GM23338 (cell line): ENCODE measurements around the gene ABCC1.

Source experiments
- CREB1 ChIP-seq: fragments of 250-450 bp; sonication (Bioruptor Pico); IDR thresholded peaks from 2 replicates; pipeline ENCODE4 v1.5.0; 2020; ENCODE audit warnings: low read depth, mild to moderate bottlenecking, moderate library complexity
- ETS1 ChIP-seq: IDR thresholded peaks from 2 replicates; pipeline ENCODE4 v1.6.1; 2016; ENCODE audit warnings: antibody characterized with exemption
- EZH2 ChIP-seq: fragments of 200-600 bp; sonication (generic); IDR thresholded peaks from one replicate; pipeline ENCODE4 v1.8.0; 2017; ENCODE audit warnings: antibody characterized with exemption, mild to moderate bottlenecking, low read depth; ENCODE audit not compliant: unreplicated experiment
- EZH2phosphoT487 ChIP-seq: fragments of 200-600 bp; sonication (generic); IDR thresholded peaks from one replicate; pipeline ENCODE4 v1.8.1; 2018; ENCODE audit warnings: antibody characterized with exemption; ENCODE audit not compliant: unreplicated experiment
- JUNB ChIP-seq: IDR thresholded peaks from one replicate; pipeline ENCODE4 v1.6.1; 2016; ENCODE audit warnings: antibody characterized with exemption; ENCODE audit not compliant: unreplicated experiment
- POLR2AphosphoS5 ChIP-seq: IDR thresholded peaks from 2 replicates; pipeline ENCODE4 v1.6.1; 2016; ENCODE audit warnings: antibody characterized with exemption, low read depth
- REST ChIP-seq: IDR thresholded peaks from one replicate; pipeline ENCODE4 v1.6.1; 2018; ENCODE audit warnings: antibody characterized with exemption; ENCODE audit not compliant: unreplicated experiment
- STAT1 ChIP-seq: IDR thresholded peaks from one replicate; pipeline ENCODE4 v1.6.1; 2016; ENCODE audit warnings: antibody characterized with exemption; ENCODE audit not compliant: unreplicated experiment
- ZNF114 ChIP-seq: fragments of 250-450 bp; sonication (Bioruptor Pico); IDR thresholded peaks from 2 replicates; pipeline ENCODE4 v1.5.0; 2020; ENCODE audit warnings: mild to moderate bottlenecking, moderate library complexity
- ZNF331 ChIP-seq: fragments of 250-450 bp; sonication (Bioruptor Pico); IDR thresholded peaks from 2 replicates; pipeline ENCODE4 v1.5.0; 2020; ENCODE audit warnings: low read depth, mild to moderate bottlenecking, moderate library complexity
- TF ChIP-seq, protein P1 (sequence below), 2 experiments: fragments of 200-600 bp in 1 of 2; sonication (generic) in 1 of 2; conservative IDR thresholded peaks; 2 replicates each; pipeline versions ENCODE4 v1.5.1 to v1.6.1; 2016 to 2017; ENCODE audit warnings: antibody characterized with exemption in 2 of 2, low read depth in 2 of 2, mild to moderate bottlenecking in 2 of 2, moderate library complexity in 1 of 2
- TF ChIP-seq, protein P2 (sequence below): fragments of 250-450 bp; sonication (Bioruptor Pico); IDR thresholded peaks from 2 replicates; pipeline ENCODE4 v1.5.0; 2020; ENCODE audit warnings: mild to moderate bottlenecking, moderate library complexity

GRCh38 chr16:16131659-16132058, 182.2 kb downstream of the ABCC1 start:
- TF ChIP-seq, protein P1, sequence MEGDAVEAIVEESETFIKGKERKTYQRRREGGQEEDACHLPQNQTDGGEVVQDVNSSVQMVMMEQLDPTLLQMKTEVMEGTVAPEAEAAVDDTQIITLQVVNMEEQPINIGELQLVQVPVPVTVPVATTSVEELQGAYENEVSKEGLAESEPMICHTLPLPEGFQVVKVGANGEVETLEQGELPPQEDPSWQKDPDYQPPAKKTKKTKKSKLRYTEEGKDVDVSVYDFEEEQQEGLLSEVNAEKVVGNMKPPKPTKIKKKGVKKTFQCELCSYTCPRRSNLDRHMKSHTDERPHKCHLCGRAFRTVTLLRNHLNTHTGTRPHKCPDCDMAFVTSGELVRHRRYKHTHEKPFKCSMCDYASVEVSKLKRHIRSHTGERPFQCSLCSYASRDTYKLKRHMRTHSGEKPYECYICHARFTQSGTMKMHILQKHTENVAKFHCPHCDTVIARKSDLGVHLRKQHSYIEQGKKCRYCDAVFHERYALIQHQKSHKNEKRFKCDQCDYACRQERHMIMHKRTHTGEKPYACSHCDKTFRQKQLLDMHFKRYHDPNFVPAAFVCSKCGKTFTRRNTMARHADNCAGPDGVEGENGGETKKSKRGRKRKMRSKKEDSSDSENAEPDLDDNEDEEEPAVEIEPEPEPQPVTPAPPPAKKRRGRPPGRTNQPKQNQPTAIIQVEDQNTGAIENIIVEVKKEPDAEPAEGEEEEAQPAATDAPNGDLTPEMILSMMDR (conservative IDR thresholded peaks at IDR 0.05; ENCODE audit: low read depth in 2 of 2): no peak
- TF ChIP-seq JUNB (no peak), REST (no peak), EZH2phosphoT487 (no peak), ZNF114 (CRISPR knock-in tag) (no peak), STAT1 (no peak), ZNF331 (CRISPR knock-in tag) (no peak), POLR2AphosphoS5 (no peak), ETS1 (no peak), CREB1 (CRISPR knock-in tag) (no peak), EZH2 (no peak)
- TF ChIP-seq, protein P2, sequence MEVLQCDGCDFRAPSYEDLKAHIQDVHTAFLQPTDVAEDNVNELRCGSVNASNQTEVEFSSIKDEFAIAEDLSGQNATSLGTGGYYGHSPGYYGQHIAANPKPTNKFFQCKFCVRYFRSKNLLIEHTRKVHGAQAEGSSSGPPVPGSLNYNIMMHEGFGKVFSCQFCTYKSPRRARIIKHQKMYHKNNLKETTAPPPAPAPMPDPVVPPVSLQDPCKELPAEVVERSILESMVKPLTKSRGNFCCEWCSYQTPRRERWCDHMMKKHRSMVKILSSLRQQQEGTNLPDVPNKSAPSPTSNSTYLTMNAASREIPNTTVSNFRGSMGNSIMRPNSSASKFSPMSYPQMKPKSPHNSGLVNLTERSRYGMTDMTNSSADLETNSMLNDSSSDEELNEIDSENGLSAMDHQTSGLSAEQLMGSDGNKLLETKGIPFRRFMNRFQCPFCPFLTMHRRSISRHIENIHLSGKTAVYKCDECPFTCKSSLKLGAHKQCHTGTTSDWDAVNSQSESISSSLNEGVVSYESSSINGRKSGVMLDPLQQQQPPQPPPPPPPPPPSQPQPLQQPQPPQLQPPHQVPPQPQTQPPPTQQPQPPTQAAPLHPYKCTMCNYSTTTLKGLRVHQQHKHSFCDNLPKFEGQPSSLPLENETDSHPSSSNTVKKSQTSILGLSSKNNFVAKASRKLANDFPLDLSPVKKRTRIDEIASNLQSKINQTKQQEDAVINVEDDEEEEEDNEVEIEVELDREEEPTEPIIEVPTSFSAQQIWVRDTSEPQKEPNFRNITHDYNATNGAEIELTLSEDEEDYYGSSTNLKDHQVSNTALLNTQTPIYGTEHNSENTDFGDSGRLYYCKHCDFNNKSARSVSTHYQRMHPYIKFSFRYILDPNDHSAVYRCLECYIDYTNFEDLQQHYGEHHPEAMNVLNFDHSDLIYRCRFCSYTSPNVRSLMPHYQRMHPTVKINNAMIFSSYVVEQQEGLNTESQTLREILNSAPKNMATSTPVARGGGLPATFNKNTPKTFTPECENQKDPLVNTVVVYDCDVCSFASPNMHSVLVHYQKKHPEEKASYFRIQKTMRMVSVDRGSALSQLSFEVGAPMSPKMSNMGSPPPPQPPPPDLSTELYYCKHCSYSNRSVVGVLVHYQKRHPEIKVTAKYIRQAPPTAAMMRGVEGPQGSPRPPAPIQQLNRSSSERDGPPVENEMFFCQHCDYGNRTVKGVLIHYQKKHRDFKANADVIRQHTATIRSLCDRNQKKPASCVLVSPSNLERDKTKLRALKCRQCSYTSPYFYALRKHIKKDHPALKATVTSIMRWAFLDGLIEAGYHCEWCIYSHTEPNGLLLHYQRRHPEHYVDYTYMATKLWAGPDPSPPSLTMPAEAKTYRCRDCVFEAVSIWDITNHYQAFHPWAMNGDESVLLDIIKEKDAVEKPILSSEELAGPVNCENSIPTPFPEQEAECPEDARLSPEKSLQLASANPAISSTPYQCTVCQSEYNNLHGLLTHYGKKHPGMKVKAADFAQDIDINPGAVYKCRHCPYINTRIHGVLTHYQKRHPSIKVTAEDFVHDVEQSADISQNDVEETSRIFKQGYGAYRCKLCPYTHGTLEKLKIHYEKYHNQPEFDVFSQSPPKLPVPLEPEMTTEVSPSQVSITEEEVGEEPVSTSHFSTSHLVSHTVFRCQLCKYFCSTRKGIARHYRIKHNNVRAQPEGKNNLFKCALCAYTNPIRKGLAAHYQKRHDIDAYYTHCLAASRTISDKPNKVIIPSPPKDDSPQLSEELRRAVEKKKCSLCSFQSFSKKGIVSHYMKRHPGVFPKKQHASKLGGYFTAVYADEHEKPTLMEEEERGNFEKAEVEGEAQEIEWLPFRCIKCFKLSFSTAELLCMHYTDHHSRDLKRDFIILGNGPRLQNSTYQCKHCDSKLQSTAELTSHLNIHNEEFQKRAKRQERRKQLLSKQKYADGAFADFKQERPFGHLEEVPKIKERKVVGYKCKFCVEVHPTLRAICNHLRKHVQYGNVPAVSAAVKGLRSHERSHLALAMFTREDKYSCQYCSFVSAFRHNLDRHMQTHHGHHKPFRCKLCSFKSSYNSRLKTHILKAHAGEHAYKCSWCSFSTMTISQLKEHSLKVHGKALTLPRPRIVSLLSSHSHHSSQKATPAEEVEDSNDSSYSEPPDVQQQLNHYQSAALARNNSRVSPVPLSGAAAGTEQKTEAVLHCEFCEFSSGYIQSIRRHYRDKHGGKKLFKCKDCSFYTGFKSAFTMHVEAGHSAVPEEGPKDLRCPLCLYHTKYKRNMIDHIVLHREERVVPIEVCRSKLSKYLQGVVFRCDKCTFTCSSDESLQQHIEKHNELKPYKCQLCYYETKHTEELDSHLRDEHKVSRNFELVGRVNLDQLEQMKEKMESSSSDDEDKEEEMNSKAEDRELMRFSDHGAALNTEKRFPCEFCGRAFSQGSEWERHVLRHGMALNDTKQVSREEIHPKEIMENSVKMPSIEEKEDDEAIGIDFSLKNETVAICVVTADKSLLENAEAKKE: no peak
